HEK293 (cell line): ENCODE measurements around the gene TRUB1.

ENCODE experiments used
- BCL6B ChIP-seq: fragments of 450-650 bp; formaldehyde crosslinking; IDR thresholded peaks from 2 replicates; pipeline ENCODE4 v1.5.1; 2017; ENCODE audit warnings: missing biosample characterization, missing genetic modification characterization
- GLIS1 ChIP-seq: fragments of 450-650 bp; formaldehyde crosslinking; IDR thresholded peaks from 2 replicates; pipeline ENCODE4 v1.5.1; 2016; ENCODE audit warnings: missing biosample characterization, missing genetic modification characterization
- KLF7 ChIP-seq: fragments of 450-650 bp; formaldehyde crosslinking; IDR thresholded peaks from 2 replicates; pipeline ENCODE4 v1.5.1; 2016; ENCODE audit warnings: missing biosample characterization, missing genetic modification characterization, borderline replicate concordance
- MEIS1 ChIP-seq: sonication (generic); formaldehyde crosslinking; IDR thresholded peaks from 2 replicates; pipeline ENCODE4 v1.8.1; 2022; ENCODE audit warnings: missing genetic modification reagents, mild to moderate bottlenecking, borderline replicate concordance
- REST ChIP-seq: fragments of 450-650 bp; formaldehyde crosslinking; IDR thresholded peaks from 2 replicates; pipeline ENCODE4 v1.5.1; 2016; ENCODE audit warnings: missing biosample characterization, missing genetic modification characterization
- SP2 ChIP-seq: fragments of 450-650 bp; formaldehyde crosslinking; IDR thresholded peaks from 2 replicates; pipeline ENCODE4 v1.5.1; 2016; ENCODE audit warnings: missing biosample characterization, missing genetic modification characterization
- YY1 ChIP-seq: fragments of 450-650 bp; formaldehyde crosslinking; IDR thresholded peaks from 2 replicates; pipeline ENCODE4 v1.5.1; 2018; ENCODE audit warnings: missing biosample characterization, missing genetic modification characterization
- ZFP37 ChIP-seq: fragments of 450-650 bp; formaldehyde crosslinking; IDR thresholded peaks from 2 replicates; pipeline ENCODE4 v1.5.1; 2016; ENCODE audit warnings: missing biosample characterization, missing genetic modification characterization
- ZFP69B ChIP-seq: fragments of 450-650 bp; formaldehyde crosslinking; IDR thresholded peaks from 2 replicates; pipeline ENCODE4 v1.5.1; 2016; ENCODE audit warnings: missing biosample characterization, missing genetic modification characterization
- ZNF112 ChIP-seq: fragments of 450-650 bp; formaldehyde crosslinking; IDR thresholded peaks from 2 replicates; pipeline ENCODE4 v1.5.0; 2017; ENCODE audit warnings: missing biosample characterization, missing genetic modification characterization
- ZNF133 ChIP-seq: fragments of 450-650 bp; formaldehyde crosslinking; IDR thresholded peaks from 2 replicates; pipeline ENCODE4 v1.5.1; 2016; ENCODE audit warnings: missing biosample characterization, missing genetic modification characterization
- ZNF140 ChIP-seq: fragments of 450-650 bp; formaldehyde crosslinking; IDR thresholded peaks from 2 replicates; pipeline ENCODE4 v1.5.1; 2016; ENCODE audit warnings: missing biosample characterization, missing genetic modification characterization
- ZNF146 ChIP-seq: fragments of 450-650 bp; formaldehyde crosslinking; IDR thresholded peaks from 2 replicates; pipeline ENCODE4 v1.5.1; 2016; ENCODE audit warnings: missing biosample characterization, missing genetic modification characterization
- ZNF148 ChIP-seq: fragments of 450-650 bp; formaldehyde crosslinking; IDR thresholded peaks from 2 replicates; pipeline ENCODE4 v1.5.0; 2017; ENCODE audit warnings: missing biosample characterization, missing genetic modification characterization, borderline replicate concordance
- ZNF155 ChIP-seq: fragments of 450-650 bp; formaldehyde crosslinking; IDR thresholded peaks from 2 replicates; pipeline ENCODE4 v1.5.1; 2016; ENCODE audit warnings: missing biosample characterization, missing genetic modification characterization
- ZNF18 ChIP-seq: fragments of 450-650 bp; formaldehyde crosslinking; IDR thresholded peaks from 2 replicates; pipeline ENCODE4 v1.5.1; 2016; ENCODE audit warnings: missing biosample characterization, missing genetic modification characterization
- ZNF184 ChIP-seq: fragments of 450-650 bp; IDR thresholded peaks from 2 replicates; pipeline ENCODE4 v1.5.1; 2018; ENCODE audit warnings: missing biosample characterization, mild to moderate bottlenecking, missing genetic modification characterization
- ZNF2 ChIP-seq: fragments of 450-650 bp; formaldehyde crosslinking; IDR thresholded peaks from 2 replicates; pipeline ENCODE4 v1.5.1; 2016; ENCODE audit warnings: missing biosample characterization, missing genetic modification characterization
- ZNF366 ChIP-seq: fragments of 450-650 bp; formaldehyde crosslinking; conservative IDR thresholded peaks from 2 replicates; pipeline ENCODE4 v1.5.1; 2016; ENCODE audit warnings: missing biosample characterization, missing genetic modification characterization
- ZNF391 ChIP-seq: fragments of 450-650 bp; formaldehyde crosslinking; IDR thresholded peaks from 2 replicates; pipeline ENCODE4 v1.5.1; 2016; ENCODE audit warnings: low read depth, missing biosample characterization, missing genetic modification characterization, borderline replicate concordance
- ZNF423 ChIP-seq: fragments of 450-650 bp; formaldehyde crosslinking; IDR thresholded peaks from 2 replicates; pipeline ENCODE4 v1.5.1; 2016; ENCODE audit warnings: missing biosample characterization, missing genetic modification characterization
- ZNF510 ChIP-seq: fragments of 450-650 bp; formaldehyde crosslinking; IDR thresholded peaks from 2 replicates; pipeline ENCODE4 v1.5.1; 2018; ENCODE audit warnings: mild to moderate bottlenecking, missing genetic modification characterization, missing biosample characterization; ENCODE audit not compliant: insufficient replicate concordance
- ZNF530 ChIP-seq: fragments of 450-650 bp; formaldehyde crosslinking; IDR thresholded peaks from 2 replicates; pipeline ENCODE4 v1.5.1; 2016; ENCODE audit warnings: low read depth, missing biosample characterization, missing genetic modification characterization
- ZNF544 ChIP-seq: fragments of 450-650 bp; formaldehyde crosslinking; IDR thresholded peaks from 2 replicates; pipeline ENCODE4 v1.5.0; 2017; ENCODE audit warnings: missing biosample characterization, missing genetic modification characterization
- ZNF558 ChIP-seq: fragments of 450-650 bp; formaldehyde crosslinking; IDR thresholded peaks from 2 replicates; pipeline ENCODE4 v1.5.1; 2016; ENCODE audit warnings: missing biosample characterization, missing genetic modification characterization
- ZNF600 ChIP-seq: fragments of 450-650 bp; formaldehyde crosslinking; IDR thresholded peaks from 2 replicates; pipeline ENCODE4 v1.5.1; 2016; ENCODE audit warnings: missing biosample characterization, missing genetic modification characterization
- ZNF623 ChIP-seq: fragments of 450-650 bp; formaldehyde crosslinking; IDR thresholded peaks from 2 replicates; pipeline ENCODE4 v1.5.1; 2016; ENCODE audit warnings: missing biosample characterization, missing genetic modification characterization
- ZNF645 ChIP-seq: fragments of 450-650 bp; formaldehyde crosslinking; IDR thresholded peaks from 2 replicates; pipeline ENCODE4; 2016; ENCODE audit warnings: missing biosample characterization, missing genetic modification characterization
- ZNF843 ChIP-seq: fragments of 450-650 bp; formaldehyde crosslinking; IDR thresholded peaks from 2 replicates; pipeline ENCODE4 v1.5.1; 2016; ENCODE audit warnings: missing biosample characterization, missing genetic modification characterization
- ZXDB ChIP-seq: fragments of 450-650 bp; formaldehyde crosslinking; IDR thresholded peaks from 2 replicates; pipeline ENCODE4 v1.5.1; 2016; ENCODE audit warnings: missing biosample characterization, missing genetic modification characterization

Gene TRUB1

GRCh38 chr10:114937962-114938855 lies at the start of gene TRUB1 (continued):
- TF ChIP-seq ZNF600 (tag by site-specific recombination) (0 out of 2 replicates have a peak, but pooled peaks have one; percentile 13), ZFP37 (peak; percentile 70), YY1 (peak; percentile 91), ZXDB (tag by site-specific recombination) (peak; percentile 76), ZFP69B (tag by site-specific recombination) (peak; percentile 85), MEIS1 (no peak), ZNF391 (tag by site-specific recombination) (0 out of 2 replicates have a peak, but pooled peaks have one; percentile 60), ZNF155 (tag by site-specific recombination) (no peak), ZNF645 (no peak), BCL6B (tag by site-specific recombination) (no peak), ZNF558 (tag by site-specific recombination) (no peak), ZNF112 (tag by site-specific recombination) (no peak), ZNF544 (tag by site-specific recombination) (no peak), ZNF623 (no peak), ZNF140 (tag by site-specific recombination) (no peak), ZNF510 (tag by site-specific recombination) (no peak), ZNF2 (tag by site-specific recombination) (peak; percentile 85), ZNF133 (tag by site-specific recombination) (no peak), GLIS1 (tag by site-specific recombination) (peak; percentile 15; the same call in 1 of the 2 replicates), ZNF184 (no peak), SP2 (tag by site-specific recombination) (no peak), ZNF530 (tag by site-specific recombination) (no peak), ZNF423 (tag by site-specific recombination) (no peak), ZNF843 (tag by site-specific recombination) (peak; percentile 75), REST (peak; percentile 71), ZNF146 (tag by site-specific recombination) (no peak), ZNF148 (no peak), KLF7 (tag by site-specific recombination) (no peak), ZNF18 (tag by site-specific recombination) (no peak), ZNF366 (tag by site-specific recombination) (no peak)
